HFFc6 (cell line): ENCODE data around the gene TMEM94. TPM values are rescaled to one million over a fixed set of nuclear protein-coding genes. Genes with fewer than 3 reads are reported as not detected.

ENCODE experiments used
- DNase-seq: peaks from one replicate; pipeline ENCODE4 v3.0.0-alpha.2; 2018
- H3K27ac Mint-ChIP-seq: 2 replicates; pipeline ENCODE4 v1.8.0; 2020; ENCODE audit warnings: mild to moderate bottlenecking, mixed read lengths
- H3K27me3 Mint-ChIP-seq: 2 replicates; pipeline ENCODE4 v1.8.0; 2021; ENCODE audit warnings: mild to moderate bottlenecking, moderate library complexity, mixed read lengths; ENCODE audit not compliant: insufficient read depth
- H3K36me3 Mint-ChIP-seq: 2 replicates; pipeline ENCODE4 v1.8.0; 2021; ENCODE audit warnings: low read depth, mixed read lengths
- H3K4me1 Mint-ChIP-seq: 2 replicates; pipeline ENCODE4 v1.8.0; 2020; ENCODE audit warnings: low read depth, mixed read lengths
- H3K4me3 Mint-ChIP-seq: 2 replicates; pipeline ENCODE4 v1.8.0; 2020; ENCODE audit warnings: mild to moderate bottlenecking, moderate library complexity, mixed read lengths
- H3K9me3 Mint-ChIP-seq: 2 replicates; pipeline ENCODE4 v1.8.0; 2020; ENCODE audit warnings: mild to moderate bottlenecking, mixed read lengths
- total RNA-seq, 6 experiments: library from RNA; stranded (reverse); fragmentation: NEBNext Ultra II Directional; extraction: Animal tissue kit (Norgen Biotek cat#: 25700); gene quantifications; 2 replicates in 1 of 6; 3 replicates in 5 of 6; pipeline ENCODE4 v1.2.3, GENCODE V29; 2021
- TF ChIP-seq, protein P1 (sequence below): fragments of 200-600 bp; sonication (generic); IDR thresholded peaks from 2 replicates; pipeline ENCODE4 v1.5.0; 2021; ENCODE audit warnings: antibody characterized with exemption, mild to moderate bottlenecking

TMEM94 gene
- total RNA-seq, 6 experiments from 2014 or later, result 31.7 to 43.9 (median 41.2) TPM

DNA sequence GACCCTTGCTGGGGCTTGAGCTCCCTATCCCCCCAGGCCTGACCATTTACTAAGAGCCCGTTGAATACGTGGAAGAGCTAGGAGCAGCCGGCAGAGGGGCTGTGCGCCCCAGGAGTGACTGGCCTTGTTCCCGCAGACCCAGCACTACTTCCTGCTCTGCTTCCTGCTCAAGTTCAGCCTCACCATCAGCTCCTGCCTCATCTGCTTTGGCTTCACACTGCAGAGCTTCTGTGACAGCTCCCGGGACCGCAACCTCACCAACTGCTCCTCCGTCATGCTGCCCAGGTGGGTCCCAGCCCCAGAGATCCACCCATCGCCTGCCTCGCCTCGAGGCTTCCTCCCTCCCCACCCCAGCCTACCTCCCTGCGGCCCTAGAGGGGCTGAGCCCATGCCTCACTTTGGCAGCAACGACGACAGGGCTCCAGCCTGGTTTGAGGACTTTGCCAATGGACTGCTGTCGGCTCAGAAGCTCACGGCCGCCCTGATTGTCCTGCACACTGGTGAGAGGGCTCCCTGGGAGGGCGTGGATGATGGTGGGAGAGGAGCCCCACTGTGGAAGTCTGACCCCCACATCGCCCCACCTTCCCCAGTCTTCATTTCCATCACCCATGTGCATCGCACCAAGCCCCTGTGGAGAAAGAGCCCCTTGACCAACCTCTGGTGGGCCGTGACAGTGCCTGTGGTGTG lies 41.7 kb downstream of the TMEM94 start:
- Mint-ChIP-seq H3K9me3 (no peaks in the 10 kb centered on the region), H3K27ac (no peak overlapping the region), H3K36me3 (no peaks in the 10 kb centered on the region), H3K27me3 (peaks cover 4% of the 10 kb centered on the region), H3K4me3 (no peak overlapping the region), H3K4me1 (no peaks in the 10 kb centered on the region)
- TF ChIP-seq, protein P1, sequence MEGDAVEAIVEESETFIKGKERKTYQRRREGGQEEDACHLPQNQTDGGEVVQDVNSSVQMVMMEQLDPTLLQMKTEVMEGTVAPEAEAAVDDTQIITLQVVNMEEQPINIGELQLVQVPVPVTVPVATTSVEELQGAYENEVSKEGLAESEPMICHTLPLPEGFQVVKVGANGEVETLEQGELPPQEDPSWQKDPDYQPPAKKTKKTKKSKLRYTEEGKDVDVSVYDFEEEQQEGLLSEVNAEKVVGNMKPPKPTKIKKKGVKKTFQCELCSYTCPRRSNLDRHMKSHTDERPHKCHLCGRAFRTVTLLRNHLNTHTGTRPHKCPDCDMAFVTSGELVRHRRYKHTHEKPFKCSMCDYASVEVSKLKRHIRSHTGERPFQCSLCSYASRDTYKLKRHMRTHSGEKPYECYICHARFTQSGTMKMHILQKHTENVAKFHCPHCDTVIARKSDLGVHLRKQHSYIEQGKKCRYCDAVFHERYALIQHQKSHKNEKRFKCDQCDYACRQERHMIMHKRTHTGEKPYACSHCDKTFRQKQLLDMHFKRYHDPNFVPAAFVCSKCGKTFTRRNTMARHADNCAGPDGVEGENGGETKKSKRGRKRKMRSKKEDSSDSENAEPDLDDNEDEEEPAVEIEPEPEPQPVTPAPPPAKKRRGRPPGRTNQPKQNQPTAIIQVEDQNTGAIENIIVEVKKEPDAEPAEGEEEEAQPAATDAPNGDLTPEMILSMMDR, result no peak
- no peak for DNase-seq

DNA sequence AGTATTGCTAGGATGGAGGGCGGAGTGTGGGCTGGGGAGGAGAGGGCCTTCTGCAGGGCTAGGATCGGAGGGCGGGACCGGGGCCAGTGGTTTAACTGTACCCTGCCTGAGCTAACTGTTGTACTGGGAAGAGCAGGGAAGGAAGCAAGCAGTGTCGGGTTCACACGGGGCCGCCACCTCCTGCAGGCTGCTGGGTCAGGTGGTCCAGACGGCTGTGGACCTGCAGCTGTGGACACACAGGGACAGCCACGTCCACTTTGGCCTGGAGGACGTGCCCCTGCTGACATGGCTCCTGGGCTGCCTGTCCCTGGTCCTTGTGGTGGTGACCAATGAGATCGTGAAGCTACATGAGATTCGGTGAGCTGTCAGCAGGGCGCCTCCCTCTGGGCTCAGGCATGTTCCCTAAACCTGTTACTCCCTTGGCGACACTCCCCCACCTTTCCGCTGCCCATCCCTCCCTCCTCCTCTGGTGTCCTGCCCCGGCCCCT lies 42.3 kb downstream of the TMEM94 start:
- H3K4me1 Mint-ChIP-seq, result no peaks in the 10 kb centered on the region
- TF ChIP-seq, protein P1, result no peak
- H3K4me3 Mint-ChIP-seq, result no peak overlapping the region
- no peak overlapping the region for H3K27ac Mint-ChIP-seq
- peaks cover 2% of the 10 kb centered on the region for H3K27me3 Mint-ChIP-seq
- no peak for DNase-seq
- no peaks in the 10 kb centered on the region for H3K36me3 Mint-ChIP-seq
- no peaks in the 10 kb centered on the region for H3K9me3 Mint-ChIP-seq

DNA sequence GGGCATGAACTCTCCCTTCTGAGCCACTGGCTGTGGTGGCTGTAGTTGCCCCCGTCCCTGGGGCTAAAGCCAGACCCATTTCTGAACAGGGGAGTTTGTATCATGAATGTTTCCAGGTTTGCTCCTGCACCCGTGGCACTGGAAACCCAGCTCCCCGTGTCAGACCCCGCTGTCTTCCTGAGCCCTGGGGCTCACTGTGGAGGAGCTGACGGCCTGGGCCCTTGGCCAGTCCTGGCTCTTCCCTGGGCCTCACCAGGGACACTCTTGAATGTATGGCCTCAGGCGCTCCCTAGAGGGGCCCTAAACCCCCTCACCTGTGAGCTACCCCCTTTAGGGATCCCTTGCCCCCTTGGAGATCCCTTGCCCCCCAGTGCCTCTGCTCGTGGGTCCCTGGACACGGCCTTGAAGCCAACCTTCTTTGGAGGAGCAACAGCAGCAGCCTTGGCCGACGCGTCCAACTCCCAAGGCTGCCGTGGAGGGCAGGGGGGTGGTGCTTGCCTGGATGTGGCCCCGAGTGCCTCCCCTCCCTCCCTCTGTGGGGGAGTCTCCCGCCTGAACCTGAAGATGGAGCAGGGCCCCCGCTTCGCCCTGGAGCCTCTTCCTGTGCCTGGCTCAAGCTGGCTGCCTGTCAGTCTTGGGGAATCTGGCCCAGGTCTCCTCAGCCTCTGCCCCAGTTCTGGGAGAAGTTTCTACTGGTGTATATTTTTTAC lies 43.0 kb downstream of the TMEM94 start:
- Mint-ChIP-seq H3K36me3 (no peaks in the 10 kb centered on the region), H3K4me3 (no peak overlapping the region), H3K4me1 (no peaks in the 10 kb centered on the region), H3K27ac (no peak overlapping the region), H3K27me3 (peaks cover 2% of the 10 kb centered on the region), H3K9me3 (no peaks in the 10 kb centered on the region)
- TF ChIP-seq, protein P1, result no peak
- no peak for DNase-seq

DNA sequence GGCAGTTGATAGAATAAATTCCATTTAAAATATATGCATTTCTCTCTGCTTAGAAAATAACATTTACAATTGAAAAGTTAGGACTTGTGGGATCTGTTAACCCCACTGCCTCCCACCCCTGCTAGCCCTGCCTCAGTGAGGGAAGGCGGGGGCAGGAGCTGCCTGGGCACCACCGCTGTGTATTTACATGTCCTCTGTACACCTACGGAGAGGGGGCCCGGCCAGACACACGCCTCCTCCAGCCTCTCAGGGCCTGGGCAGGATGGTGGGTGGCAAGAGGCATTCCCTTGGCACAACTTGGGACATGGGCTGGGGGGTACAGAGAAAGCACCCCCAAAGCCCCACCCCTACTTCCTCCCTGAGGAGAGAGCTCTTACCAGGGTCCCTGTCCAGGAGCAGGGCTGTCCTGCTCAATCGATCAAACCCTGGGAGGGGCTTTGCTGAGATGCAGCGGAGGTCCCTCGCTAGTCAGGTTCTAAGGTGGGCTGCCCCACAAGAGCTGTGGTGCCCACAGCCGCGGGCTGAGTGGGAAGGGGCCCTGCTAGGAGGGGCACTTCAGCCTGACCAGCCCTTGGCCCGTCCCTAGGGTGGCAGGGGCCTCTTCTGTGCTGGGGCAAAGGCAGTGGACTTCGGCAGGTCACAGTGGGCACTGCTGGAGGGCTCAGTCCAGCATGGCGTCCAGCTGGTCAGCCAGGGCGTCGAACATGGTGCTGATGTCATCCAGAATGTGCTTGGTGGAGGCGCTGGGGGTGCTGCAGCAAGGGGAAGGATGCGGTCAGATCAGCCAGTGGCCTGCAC lies 44.2 kb downstream of the TMEM94 start:
- TF ChIP-seq, protein P1, result no peak
- H3K27ac Mint-ChIP-seq, result no peak overlapping the region
- H3K9me3 Mint-ChIP-seq, result no peaks in the 10 kb centered on the region
- H3K36me3 Mint-ChIP-seq, result no peaks in the 10 kb centered on the region
- DNase-seq, result no peak
- peaks cover 2% of the 10 kb centered on the region for H3K27me3 Mint-ChIP-seq
- no peaks in the 10 kb centered on the region for H3K4me1 Mint-ChIP-seq
- no peak overlapping the region for H3K4me3 Mint-ChIP-seq

DNA sequence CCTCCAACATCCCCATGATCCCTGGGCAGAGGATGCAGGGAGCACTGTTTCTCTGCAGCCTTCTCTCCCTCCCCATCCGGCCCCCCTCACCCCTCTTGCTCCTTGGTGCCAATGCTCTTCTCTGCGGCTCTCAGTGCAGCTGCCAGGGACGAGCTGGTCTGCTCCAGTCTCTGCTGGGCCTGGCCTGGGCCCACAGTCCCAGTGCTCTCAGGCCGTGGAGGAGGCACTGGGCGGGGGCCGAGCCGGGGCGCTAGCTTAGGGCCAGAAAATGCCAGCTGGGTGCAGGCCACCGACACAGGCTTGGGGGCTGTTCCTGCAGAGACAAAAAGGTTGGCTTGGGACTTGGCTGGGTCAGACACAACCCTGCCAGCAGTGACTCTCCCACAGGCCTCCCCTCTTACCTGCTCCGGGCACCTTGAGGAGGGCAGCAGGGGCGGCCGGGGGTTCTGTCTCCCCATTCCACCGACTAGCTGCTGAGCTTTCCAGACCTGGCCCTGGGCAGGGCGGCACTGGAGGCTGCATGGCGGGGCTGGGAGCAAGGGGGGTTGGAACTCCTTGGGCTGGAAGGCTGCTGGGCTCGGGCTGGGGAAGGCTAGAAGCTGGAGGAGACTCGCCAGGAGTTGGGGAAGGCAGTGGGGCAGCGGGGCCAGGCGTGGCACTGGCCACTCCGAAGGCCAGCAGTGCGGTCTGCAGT lies 45.1 kb downstream of the TMEM94 start:
- Mint-ChIP-seq H3K27ac (no peak overlapping the region), H3K9me3 (no peaks in the 10 kb centered on the region), H3K4me1 (no peaks in the 10 kb centered on the region)

More for the DNA sequence above, 45.1 kb downstream of the TMEM94 start:
- DNase-seq, result no peak
- TF ChIP-seq, protein P1, result no peak
- Mint-ChIP-seq H3K27me3 (peaks cover 1% of the 10 kb centered on the region), H3K4me3 (no peak overlapping the region), H3K36me3 (no peaks in the 10 kb centered on the region)
